Measurements from ENCODE around the gene ASTN2.

ASTN2 gene

DNA sequence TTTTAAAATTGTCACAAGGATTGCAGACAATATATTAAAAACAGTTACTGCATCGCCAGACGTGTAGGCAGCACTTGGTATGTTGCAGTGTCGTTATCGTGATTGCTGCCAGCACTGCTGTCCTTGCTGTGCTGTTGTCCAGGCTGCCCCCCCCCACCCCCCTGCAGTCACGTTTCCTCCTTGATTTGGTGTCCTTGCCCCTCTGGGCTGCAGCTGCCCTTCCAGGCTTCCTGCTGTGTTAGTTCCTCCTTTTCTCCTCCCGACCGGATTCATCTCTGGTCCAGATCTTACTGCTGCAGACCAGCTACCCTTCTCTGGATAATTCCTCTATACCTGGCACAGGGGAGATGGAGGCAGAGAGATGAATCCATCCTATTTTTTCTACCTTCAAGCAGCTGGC is 428.8 kb downstream of the ASTN2 start:
- no peak for TF ChIP-seq CTCF (conservative IDR thresholded peaks at IDR 0.05; ENCODE audit: low read length)
- DNase-seq (ENCODE audit: low read depth): no peak
- no peak overlapping the region for H3K4me3 ChIP-seq (ENCODE audit: low read length)

DNA sequence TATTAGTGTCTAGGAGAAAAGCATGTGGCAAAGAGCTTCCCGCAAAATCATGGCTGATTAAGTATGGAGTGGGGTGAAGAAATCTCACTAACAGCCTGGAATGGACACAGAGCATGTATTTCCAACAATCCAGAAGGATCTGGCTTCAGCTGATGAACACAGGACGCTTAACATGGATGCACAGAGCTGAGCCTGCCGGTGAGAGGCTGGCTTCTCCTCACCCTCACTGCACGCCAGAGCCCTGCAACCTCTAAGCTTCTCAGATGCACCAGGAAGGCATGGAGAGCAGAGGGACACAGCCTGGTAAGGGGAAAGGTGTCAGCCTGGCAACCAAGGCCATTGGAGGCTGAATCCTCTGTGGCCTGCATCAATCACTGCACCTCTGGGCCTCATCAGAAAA is 429.3 kb downstream of the ASTN2 start:
- DNase-seq (ENCODE audit: low read depth): no peak
- H3K4me3 ChIP-seq (ENCODE audit: low read length): no peak overlapping the region
- no peak for TF ChIP-seq CTCF (conservative IDR thresholded peaks at IDR 0.05; ENCODE audit: low read length)

GRCh38 chr9:116984111-116984510 is 430.7 kb downstream of the ASTN2 start:
- DNase-seq (ENCODE audit: low read depth): no peak
- no peak for TF ChIP-seq CTCF (conservative IDR thresholded peaks at IDR 0.05; ENCODE audit: low read length)
- H3K4me3 ChIP-seq (ENCODE audit: low read length): no peak overlapping the region

GRCh38 chr9:116980582-116981120 is 434.2 kb downstream of the ASTN2 start:
- DNase-seq (ENCODE audit: low read depth): no peak
- no peak for TF ChIP-seq CTCF (conservative IDR thresholded peaks at IDR 0.05; ENCODE audit: low read length)
- H3K4me3 ChIP-seq (ENCODE audit: low read length): no peak overlapping the region

DNA sequence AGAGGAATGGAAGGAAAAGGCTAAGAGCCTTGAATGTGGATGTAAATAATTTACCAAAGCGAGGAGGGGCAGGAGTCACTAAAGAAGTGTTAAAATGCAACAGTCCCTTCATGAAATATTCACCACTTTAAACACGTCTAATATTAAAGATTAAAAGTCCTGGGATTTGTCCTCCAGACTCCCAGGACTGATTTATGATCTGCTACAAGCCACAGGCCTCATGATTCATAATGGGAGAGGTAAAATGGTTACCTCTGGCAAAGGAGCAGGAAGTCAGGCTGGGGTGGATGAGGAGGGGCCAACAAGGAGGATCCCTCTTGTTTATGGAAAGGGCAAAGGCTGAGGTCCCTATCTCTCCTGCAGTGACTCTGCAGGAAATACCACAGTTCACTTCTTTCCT is 435.4 kb downstream of the ASTN2 start:
- no peak for DNase-seq (ENCODE audit: low read depth)
- H3K4me3 ChIP-seq (ENCODE audit: low read length): no peak overlapping the region
- no peak for TF ChIP-seq CTCF (conservative IDR thresholded peaks at IDR 0.05; ENCODE audit: low read length)

GRCh38 chr9:116978155-116978554 is 436.7 kb downstream of the ASTN2 start:
- H3K4me3 ChIP-seq (ENCODE audit: low read length): no peak overlapping the region
- TF ChIP-seq CTCF (conservative IDR thresholded peaks at IDR 0.05; ENCODE audit: low read length): no peak
- DNase-seq (ENCODE audit: low read depth): no peak

DNA sequence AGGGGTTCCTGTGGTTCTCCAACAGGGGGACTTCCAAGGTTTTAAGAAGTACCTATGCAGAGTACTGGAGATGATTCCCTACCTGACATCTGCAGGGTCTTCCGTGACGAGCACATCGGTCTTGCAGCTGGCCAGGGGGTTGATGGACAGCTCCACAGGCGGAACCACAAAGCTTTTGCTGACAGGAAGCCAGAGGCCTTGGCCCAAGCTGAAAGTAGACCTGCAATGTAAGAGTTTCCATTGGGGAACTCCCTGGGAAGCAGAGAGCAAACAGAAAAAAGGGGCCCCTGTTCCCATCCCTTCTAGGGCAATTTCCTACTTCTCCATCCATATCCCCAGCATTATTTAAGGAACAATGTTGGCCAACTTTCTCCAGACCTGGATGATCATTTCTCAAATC is 439.7 kb downstream of the ASTN2 start:
- no peak for DNase-seq (ENCODE audit: low read depth)
- H3K4me3 ChIP-seq (ENCODE audit: low read length): no peak overlapping the region
- no peak for TF ChIP-seq CTCF (conservative IDR thresholded peaks at IDR 0.05; ENCODE audit: low read length)

Measured in AG10803 (cell line).